Neural progenitor cell (in vitro differentiated cells): ENCODE data around the gene DIPK1B. TPM values are rescaled to one million over a fixed set of nuclear protein-coding genes. Genes with fewer than 3 reads are reported as not detected.

Source experiments
- DNase-seq: peaks from one replicate; pipeline ENCODE4 v3.0.0-alpha.2; 2016; ENCODE audit warnings: low spot score
- H2AFZ ChIP-seq: fragments of 200-600 bp; sonication (generic); replicated peaks from 2 replicates; pipeline ENCODE4 v1.6.1; 2016; ENCODE audit warnings: antibody characterized with exemption
- H3F3A ChIP-seq: fragments of 200-600 bp; sonication (generic); 2 replicates; pipeline ENCODE4 v1.6.1; 2016; ENCODE audit warnings: antibody characterized with exemption, low read depth
- H3K27ac ChIP-seq: fragments of 200-600 bp; sonication (generic); 2 replicates; pipeline ENCODE4 v1.5.1; 2016; ENCODE audit warnings: mild to moderate bottlenecking
- H3K27me3 ChIP-seq: fragments of 200-600 bp; sonication (generic); 2 replicates; pipeline ENCODE4 v1.6.1; 2016; ENCODE audit warnings: mild to moderate bottlenecking, moderate library complexity
- H3K36me3 ChIP-seq: fragments of 200-600 bp; sonication (generic); 2 replicates; pipeline ENCODE4 v1.5.1; 2016
- H3K4me1 ChIP-seq: fragments of 200-600 bp; sonication (generic); 2 replicates; pipeline ENCODE4 v1.6.1; 2016; ENCODE audit warnings: mixed run types
- H3K4me2 ChIP-seq: fragments of 200-600 bp; sonication (generic); 2 replicates; pipeline ENCODE4 v1.6.1; 2016
- H3K4me3 ChIP-seq: fragments of 200-600 bp; sonication (generic); 2 replicates; pipeline ENCODE4 v1.5.1; 2016
- H3K79me2 ChIP-seq: fragments of 200-600 bp; sonication (generic); 2 replicates; pipeline ENCODE4 v1.6.1; 2016; ENCODE audit warnings: low read depth
- H3K9ac ChIP-seq: fragments of 200-600 bp; sonication (generic); 2 replicates; pipeline ENCODE4 v1.6.1; 2016
- H3K9me3 ChIP-seq: fragments of 200-600 bp; sonication (generic); 2 replicates; pipeline ENCODE4 v1.5.1; 2016; ENCODE audit warnings: low read depth
- H4K20me1 ChIP-seq: fragments of 200-600 bp; sonication (generic); 2 replicates; pipeline ENCODE4 v1.6.1; 2016; ENCODE audit warnings: low read depth
- H3K27ac Mint-ChIP-seq: 3 replicates; pipeline ENCODE4 v1.8.0; 2021; ENCODE audit warnings: mixed read lengths
- H3K27me3 Mint-ChIP-seq: 2 replicates; pipeline ENCODE4 v1.8.0; 2022; ENCODE audit warnings: low read depth, mild to moderate bottlenecking, inconsistent platforms, moderate library complexity, mixed read lengths; ENCODE audit not compliant: insufficient read depth
- H3K36me3 Mint-ChIP-seq: 3 replicates; pipeline ENCODE4 v1.8.0; 2021; ENCODE audit warnings: mixed read lengths
- H3K4me1 Mint-ChIP-seq: 3 replicates; pipeline ENCODE4 v1.8.0; 2021; ENCODE audit warnings: mixed read lengths
- H3K4me3 Mint-ChIP-seq: 3 replicates; pipeline ENCODE4 v1.8.0; 2021; ENCODE audit warnings: mild to moderate bottlenecking, moderate library complexity, mixed read lengths
- H3K9me3 Mint-ChIP-seq: 3 replicates; pipeline ENCODE4 v1.8.0; 2020; ENCODE audit warnings: mixed read lengths
- EZH2 ChIP-seq: fragments of 200-600 bp; sonication (generic); IDR thresholded peaks from 2 replicates; pipeline ENCODE4 v1.6.1; 2017; ENCODE audit warnings: antibody characterized with exemption, mild to moderate bottlenecking, moderate library complexity
- EZH2phosphoT487 ChIP-seq: fragments of 200-600 bp; sonication (generic); IDR thresholded peaks from 2 replicates; pipeline ENCODE4 v1.6.1; 2017; ENCODE audit warnings: antibody characterized with exemption
- total RNA-seq: library from RNA; depleted of rRNA; stranded (reverse); fragments of >200 nt; gene quantifications from 2 replicates; pipeline ENCODE4 v1.2.3, GENCODE V29; 2015; ENCODE audit warnings: low replicate concordance
- TF ChIP-seq, protein P1 (sequence below): fragments of 200-600 bp; sonication (generic); IDR thresholded peaks from 2 replicates; pipeline ENCODE4 v1.5.1; 2017; ENCODE audit warnings: antibody characterized with exemption, mild to moderate bottlenecking

DIPK1B gene
- total RNA-seq, 1 donor from 2014 or later: 11.8 TPM

DNA sequence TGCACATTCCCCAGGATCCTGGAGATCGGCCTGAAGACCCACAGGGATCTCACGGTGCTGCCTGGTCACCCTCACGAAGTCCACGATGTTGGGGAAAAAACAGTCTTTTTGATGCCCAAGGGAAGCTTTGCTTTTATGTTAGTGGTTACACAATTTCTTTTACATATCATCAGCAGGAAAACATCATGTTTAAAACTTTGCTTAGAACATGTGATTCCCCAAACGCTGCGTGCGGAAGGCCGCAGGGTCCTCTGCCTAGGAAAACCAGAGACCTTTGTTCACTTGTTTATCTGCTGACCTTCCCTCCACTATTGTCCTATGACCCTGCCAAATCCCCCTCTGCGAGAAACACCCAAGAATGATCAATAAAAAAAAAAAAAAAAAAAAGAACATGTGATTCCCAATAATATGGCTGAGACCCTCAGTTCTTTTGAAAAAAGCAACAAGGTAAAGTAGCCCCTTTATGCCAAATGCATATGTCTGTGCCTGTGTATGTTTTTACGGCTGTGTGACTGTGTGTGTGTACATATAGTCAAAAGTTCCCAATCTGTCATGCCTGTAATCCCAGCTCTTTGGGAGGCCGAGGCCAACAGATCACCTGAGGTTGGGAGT is 13.6 kb upstream of the DIPK1B start:
- Histone ChIP-seq H3K9me3 (no peaks in the 10 kb centered on the region), H4K20me1 (no peaks in the 10 kb centered on the region), H3K36me3 (no peaks in the 10 kb centered on the region), H3K4me1 (no peaks in the 10 kb centered on the region), H2AFZ (no peak overlapping the region), H3K27ac (no peak overlapping the region), H3K4me2 (no peak overlapping the region), H3K9ac (no peak overlapping the region), H3K27me3 (peaks cover 19% of the 10 kb centered on the region), H3K79me2 (no peaks in the 10 kb centered on the region), H3K4me3 (no peak overlapping the region), H3F3A (peaks cover 4% of the 10 kb centered on the region)
- Mint-ChIP-seq H3K4me3 (no peak overlapping the region), H3K27me3 (peaks cover 23% of the 10 kb centered on the region), H3K27ac (no peak overlapping the region), H3K4me1 (peaks cover 27% of the 10 kb centered on the region), H3K36me3 (no peaks in the 10 kb centered on the region), H3K9me3 (no peaks in the 10 kb centered on the region)
- no peak for DNase-seq
- no peak for TF ChIP-seq EZH2phosphoT487
- no peak for TF ChIP-seq EZH2
- TF ChIP-seq, protein P1, sequence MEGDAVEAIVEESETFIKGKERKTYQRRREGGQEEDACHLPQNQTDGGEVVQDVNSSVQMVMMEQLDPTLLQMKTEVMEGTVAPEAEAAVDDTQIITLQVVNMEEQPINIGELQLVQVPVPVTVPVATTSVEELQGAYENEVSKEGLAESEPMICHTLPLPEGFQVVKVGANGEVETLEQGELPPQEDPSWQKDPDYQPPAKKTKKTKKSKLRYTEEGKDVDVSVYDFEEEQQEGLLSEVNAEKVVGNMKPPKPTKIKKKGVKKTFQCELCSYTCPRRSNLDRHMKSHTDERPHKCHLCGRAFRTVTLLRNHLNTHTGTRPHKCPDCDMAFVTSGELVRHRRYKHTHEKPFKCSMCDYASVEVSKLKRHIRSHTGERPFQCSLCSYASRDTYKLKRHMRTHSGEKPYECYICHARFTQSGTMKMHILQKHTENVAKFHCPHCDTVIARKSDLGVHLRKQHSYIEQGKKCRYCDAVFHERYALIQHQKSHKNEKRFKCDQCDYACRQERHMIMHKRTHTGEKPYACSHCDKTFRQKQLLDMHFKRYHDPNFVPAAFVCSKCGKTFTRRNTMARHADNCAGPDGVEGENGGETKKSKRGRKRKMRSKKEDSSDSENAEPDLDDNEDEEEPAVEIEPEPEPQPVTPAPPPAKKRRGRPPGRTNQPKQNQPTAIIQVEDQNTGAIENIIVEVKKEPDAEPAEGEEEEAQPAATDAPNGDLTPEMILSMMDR: no peak

DNA sequence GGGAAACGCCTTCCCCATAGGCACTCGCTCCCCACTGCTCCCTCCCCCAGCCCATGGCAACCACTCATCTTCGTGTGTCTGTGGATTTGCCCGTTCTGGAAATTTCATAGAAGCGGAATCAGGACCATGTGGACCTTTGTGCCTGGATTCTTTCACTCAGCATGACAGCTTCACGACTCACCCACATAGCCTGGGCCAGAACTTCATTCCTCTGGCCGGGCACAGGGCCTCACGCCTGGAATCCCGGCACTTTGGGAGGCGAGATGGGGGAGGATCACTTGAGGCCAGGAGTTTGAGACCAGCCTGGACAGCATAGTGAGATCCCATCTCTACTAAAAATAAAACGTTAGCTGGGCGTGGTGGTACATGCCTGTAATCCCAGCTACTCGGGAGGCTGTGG is 12.1 kb upstream of the DIPK1B start:
- no peak overlapping the region for H3K27ac ChIP-seq
- H3K4me2 ChIP-seq: no peak overlapping the region
- H3K36me3 Mint-ChIP-seq: no peaks in the 10 kb centered on the region
- no peaks in the 10 kb centered on the region for H3F3A ChIP-seq
- peaks cover 27% of the 10 kb centered on the region for H3K4me1 Mint-ChIP-seq
- peaks cover 19% of the 10 kb centered on the region for H3K27me3 ChIP-seq
- H3K36me3 ChIP-seq: no peaks in the 10 kb centered on the region
- H4K20me1 ChIP-seq: no peaks in the 10 kb centered on the region
- no peak overlapping the region for H3K27ac Mint-ChIP-seq
- no peak overlapping the region for H3K9ac ChIP-seq
- no peak for DNase-seq
- no peak overlapping the region for H2AFZ ChIP-seq
- H3K4me1 ChIP-seq: no peaks in the 10 kb centered on the region
- H3K79me2 ChIP-seq: no peaks in the 10 kb centered on the region
- H3K4me3 Mint-ChIP-seq: peak overlapping the region; percentile 15
- TF ChIP-seq EZH2phosphoT487: no peak
- no peak for TF ChIP-seq EZH2
- TF ChIP-seq, protein P1: no peak
- peaks cover 22% of the 10 kb centered on the region for H3K27me3 Mint-ChIP-seq
- no peak overlapping the region for H3K4me3 ChIP-seq
- no peaks in the 10 kb centered on the region for H3K9me3 Mint-ChIP-seq
- no peaks in the 10 kb centered on the region for H3K9me3 ChIP-seq

DNA sequence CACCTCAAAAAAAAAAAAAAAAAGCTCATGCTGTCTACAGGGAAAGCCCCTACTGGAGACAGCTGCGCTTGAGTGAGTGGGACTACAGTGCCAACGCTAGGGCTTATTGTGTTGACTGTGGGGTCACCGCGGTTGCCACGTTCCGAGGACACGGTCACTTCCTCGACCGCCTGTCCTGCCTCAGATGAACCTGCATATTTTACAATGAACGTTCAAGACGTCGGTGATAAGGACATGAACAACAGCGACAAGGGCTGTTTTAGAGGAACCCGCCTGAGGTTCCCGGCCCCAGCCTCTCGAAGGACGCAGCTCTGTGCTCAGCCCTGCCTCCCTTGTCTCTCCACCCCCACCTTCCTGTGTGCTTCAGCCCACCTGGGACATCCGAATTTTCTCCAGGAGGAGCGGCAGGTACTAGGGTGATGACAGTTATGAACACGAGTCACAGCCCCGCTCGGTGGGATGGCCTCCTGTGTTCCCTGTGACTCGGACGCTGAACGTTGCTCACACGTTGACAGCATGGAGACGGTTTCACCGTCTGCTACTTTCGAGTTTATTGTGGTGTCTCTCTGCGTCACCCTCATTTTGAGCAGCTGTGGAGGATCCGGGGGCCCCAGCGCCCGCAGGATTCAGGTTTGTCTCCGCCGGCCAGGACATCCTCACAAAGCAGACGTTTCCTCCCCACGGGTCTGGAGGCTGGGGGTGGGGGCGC is 11.3 kb upstream of the DIPK1B start:
- no peak overlapping the region for H3K4me3 Mint-ChIP-seq
- peaks cover 19% of the 10 kb centered on the region for H3K27me3 ChIP-seq
- H3K9ac ChIP-seq: no peak overlapping the region
- no peaks in the 10 kb centered on the region for H3K9me3 Mint-ChIP-seq
- H3K4me1 Mint-ChIP-seq: peaks cover 27% of the 10 kb centered on the region
- no peaks in the 10 kb centered on the region for H3K9me3 ChIP-seq
- H2AFZ ChIP-seq: peak overlapping the region; percentile 73
- H4K20me1 ChIP-seq: no peaks in the 10 kb centered on the region
- H3K36me3 ChIP-seq: no peaks in the 10 kb centered on the region
- peaks cover 25% of the 10 kb centered on the region for H3K27me3 Mint-ChIP-seq
- H3K79me2 ChIP-seq: no peaks in the 10 kb centered on the region
- no peak overlapping the region for H3K4me2 ChIP-seq
- TF ChIP-seq, protein P1: no peak
- TF ChIP-seq EZH2 (no peak), EZH2phosphoT487 (no peak)
- DNase-seq: no peak
- no peaks in the 10 kb centered on the region for H3K4me1 ChIP-seq
- no peak overlapping the region for H3K27ac ChIP-seq
- no peaks in the 10 kb centered on the region for H3K36me3 Mint-ChIP-seq
- no peak overlapping the region for H3K27ac Mint-ChIP-seq
- no peak overlapping the region for H3K4me3 ChIP-seq
- no peaks in the 10 kb centered on the region for H3F3A ChIP-seq
